ENCODE measurements around the gene ISL2.
"Not testable (repeated sequence)": the region's sequence is repeated elsewhere in the genome, so short reads cannot be mapped to it uniquely, and the experiment has no call there.

The ISL2 gene

DNA sequence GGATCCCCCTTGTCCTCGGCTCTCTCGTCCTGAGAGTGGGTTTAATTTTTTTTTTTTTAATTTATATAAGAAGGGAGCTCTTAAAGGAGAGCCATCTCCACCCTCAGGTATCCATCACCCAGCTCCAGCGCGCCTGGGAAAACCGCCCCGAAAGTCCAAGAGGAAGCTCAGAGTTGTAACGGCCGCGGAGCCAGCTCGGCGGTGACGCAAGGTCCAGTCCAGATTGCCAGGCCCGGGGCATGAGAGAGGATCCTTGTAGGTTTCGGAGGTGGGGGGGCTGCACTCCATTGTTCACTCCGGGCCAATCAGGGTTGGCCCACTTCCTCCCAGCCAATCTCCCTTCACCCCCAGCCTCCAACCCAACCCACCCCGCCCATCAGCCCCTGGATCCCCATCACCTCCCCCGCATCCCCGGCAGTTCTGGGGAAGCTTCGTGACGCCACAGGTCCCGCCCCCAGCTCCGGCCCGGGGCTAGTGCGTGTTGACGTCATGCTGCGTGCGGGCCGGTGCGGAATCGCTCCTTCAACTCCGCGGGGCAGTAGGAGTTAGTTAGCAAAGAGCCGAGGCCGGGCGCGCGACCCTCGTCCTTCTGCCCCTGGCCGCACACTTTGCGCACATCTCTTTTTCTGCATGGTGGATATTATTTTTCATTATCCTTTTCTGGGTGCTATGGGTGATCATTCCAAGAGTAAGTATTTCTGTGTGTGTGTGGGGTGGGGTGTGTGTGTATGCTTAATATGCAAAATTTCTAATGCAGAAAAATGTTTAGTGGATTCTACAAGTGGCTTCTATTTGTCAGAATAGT is at the start of gene ISL2:
ISL2 (plus strand) TSS at position 520 of the 805 bp plus-strand sequence; CDS start at position 631, 111 bp downstream.
- DNase-seq (ENCODE audit: low read depth in 2 of 2, low spot score in 1 of 2): no peak

DNA sequence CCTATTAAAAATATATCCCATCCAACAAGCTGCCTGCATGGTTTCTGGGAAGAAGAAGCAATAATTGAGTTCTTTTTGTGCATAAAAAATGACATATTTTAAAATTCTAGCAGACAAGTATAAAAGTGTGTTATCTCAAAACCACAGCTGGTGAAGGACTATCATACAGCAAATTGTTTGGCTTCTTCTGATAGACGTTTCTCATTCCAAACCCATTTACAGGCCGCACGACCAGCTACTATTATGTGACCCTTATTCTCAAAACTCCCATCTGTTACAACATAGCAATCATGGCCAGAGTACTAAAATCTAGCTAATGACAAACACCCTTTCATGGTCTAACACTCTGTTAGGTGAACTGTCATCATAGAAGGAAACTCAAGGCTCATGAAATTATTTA is 47.0 kb upstream of the ISL2 start:
- no peak for DNase-seq (ENCODE audit: low read depth in 2 of 2, low spot score in 1 of 2)

DNA sequence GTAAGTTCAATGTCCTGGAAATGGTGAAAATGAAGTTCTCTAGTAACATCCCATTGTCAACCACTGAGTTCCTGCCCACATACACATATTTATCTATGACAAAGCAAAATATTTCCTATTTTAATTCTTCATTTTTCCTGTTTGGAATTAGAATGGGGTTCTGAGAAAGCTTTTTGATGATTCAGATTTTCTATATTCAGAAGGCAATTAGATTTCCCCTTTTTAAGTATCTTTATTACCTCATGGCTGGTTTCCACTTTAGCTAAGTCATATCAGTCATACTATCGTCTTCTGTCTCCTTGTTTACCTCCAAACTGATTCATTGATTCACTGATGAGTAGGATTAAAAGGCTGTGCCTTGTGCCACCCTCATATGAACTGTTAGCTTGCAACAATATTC is 43.2 kb upstream of the ISL2 start:
- no peak for DNase-seq (ENCODE audit: low read depth in 2 of 2, low spot score in 1 of 2)

DNA sequence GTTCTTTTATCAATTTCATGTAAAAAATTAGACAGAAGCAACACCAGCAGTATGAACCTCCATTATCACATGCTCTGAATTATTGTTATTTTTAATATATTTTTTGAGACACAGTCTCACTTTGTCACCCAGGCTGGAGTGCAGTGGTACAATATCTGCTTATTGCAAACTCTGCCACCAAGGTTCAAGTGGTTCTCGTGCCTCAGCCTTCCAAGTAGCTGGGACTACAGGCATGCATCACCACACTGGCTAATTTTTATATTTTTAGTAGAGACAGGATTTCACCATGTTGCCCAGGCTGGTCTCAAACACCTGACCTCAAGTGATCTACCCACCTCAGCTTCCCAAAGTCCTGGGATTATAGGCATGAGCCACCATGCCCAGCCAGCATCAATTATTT is 42.1 kb upstream of the ISL2 start:
- DNase-seq (ENCODE audit: low read depth in 2 of 2, low spot score in 1 of 2): not testable (repeated sequence)

DNA sequence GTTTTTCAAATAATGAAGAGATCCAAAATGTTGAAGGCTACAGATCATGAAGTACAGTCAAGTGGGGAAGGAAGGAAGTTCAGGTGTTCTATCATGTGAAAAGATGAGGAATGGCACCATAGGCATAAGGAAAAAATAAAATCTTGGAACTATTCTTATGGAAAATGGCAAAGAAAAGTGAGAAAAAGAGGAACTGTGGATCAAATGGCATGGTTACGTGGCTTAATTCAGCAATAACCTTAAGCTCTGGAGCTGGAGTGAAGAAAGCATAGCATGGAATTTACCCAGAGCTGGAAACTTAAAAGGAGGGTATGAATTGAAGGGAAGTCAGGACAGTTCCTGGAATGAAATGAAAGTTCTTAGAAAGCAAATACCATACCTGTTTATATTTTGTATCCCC is 39.7 kb upstream of the ISL2 start:
- DNase-seq (ENCODE audit: low read depth in 2 of 2, low spot score in 1 of 2): no peak

DNA sequence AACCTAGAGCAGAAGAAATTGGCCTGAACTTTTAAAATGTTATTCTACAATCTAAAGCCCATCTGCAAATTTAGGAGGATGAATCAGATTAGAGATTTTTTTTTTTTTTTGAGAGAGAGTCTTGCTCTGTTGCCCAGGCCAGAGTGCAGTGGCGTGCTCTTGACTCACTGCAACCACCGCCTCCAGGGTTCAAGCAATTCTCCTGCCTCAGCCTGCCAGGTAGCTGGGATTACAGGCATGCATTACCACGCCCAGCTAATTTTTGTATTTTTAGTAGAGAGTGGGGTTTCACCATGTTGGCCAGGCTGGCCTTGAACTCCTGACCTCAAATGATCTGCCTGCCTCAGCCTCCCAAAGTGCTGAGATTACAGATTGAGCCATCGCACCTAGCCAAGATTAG is 38.6 kb upstream of the ISL2 start:
- not testable (repeated sequence) for DNase-seq (ENCODE audit: low read depth in 2 of 2, low spot score in 1 of 2)

DNA sequence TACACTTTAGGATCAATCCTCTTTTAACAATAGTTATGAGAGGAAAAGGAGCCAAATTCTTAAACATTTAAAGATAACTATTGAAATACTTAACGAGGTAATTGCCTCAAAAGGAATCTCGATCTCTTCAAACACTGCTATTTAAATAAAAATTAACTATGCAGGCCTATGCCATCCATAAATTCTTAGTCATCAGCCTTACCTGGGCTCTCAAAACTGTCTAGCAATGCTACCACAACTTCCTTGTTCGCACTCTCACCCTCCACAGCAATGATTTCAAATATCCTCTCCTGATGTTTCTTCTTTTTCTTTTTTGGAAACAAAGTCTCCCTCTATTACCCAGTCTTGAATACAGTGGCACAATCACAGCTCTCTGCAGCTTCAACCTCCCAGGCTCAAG is 37.6 kb upstream of the ISL2 start:
- DNase-seq (ENCODE audit: low read depth in 2 of 2, low spot score in 1 of 2): no peak

DNA sequence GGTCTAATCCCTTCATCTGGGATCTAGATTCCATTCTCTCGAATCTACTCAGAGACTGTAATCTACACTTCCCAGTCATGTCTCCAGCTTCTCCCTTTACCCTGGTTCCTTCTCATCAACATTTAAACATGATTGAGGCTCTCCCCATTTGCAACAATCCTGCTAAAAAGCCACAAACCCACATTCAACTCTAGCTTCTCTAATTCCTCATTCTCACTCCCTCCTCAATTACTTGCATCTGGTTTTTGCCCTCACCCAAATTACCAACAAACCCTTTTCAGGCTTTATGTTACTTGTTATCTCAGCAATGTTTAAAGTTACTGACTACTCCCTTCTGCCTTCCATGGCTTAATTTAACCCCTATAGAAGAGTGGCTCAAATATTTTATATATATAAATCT is 36.8 kb upstream of the ISL2 start:
- no peak for DNase-seq (ENCODE audit: low read depth in 2 of 2, low spot score in 1 of 2)

DNA sequence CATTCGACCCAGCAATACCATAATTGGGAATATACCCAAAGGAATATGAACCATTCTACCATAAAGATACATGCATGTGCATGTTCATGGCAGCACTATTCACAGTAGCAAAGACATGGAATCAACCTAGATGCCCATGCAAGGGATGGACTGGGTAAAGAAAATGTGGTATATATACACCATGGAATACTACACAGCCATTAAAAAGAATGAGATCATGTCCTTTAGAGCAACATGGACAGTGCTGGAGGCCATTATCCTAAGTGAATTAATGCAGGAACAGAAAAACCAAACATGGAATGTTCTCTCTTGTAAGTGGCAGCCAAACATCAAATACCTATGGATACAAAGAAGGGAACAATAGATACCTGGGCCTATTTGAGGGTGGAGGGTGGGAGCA is 32.7 kb upstream of the ISL2 start:
- no peak for DNase-seq (ENCODE audit: low read depth in 2 of 2, low spot score in 1 of 2)

DNA sequence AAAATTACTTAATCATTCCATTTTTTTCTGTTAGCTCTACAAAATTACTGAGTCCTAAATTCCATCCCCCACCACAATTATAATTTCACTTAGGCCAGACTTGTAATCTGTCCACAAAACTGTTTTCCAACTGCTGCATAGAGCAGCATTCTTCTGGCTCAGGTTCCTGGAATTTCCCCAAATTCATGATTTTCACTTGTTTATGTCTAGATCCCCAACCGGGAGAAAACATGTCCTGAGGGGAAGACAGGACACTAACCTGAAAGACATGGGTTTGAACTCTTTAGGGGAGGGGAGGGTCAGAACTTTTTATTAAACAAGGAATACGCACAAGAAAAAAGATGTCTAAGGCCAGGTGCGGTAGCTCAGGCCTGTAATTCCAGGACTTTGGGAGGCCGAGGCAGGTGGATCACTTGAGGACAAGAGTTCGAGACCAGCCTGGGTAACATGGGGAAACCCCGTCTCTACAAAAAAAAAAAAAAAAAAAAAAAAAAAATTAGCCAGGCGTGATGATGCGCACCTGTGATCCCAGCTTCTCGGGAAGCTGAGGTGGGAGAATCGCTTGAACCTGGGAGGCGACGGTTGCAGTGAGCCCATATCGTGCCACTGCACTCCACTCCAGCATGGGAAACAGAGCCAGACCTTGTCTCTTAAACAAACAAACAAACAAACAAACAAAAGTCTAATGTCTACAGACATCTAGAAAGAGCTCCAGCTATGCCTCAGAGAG is 26.8 kb upstream of the ISL2 start:
- no peak for DNase-seq (ENCODE audit: low read depth in 2 of 2, low spot score in 1 of 2)

DNA sequence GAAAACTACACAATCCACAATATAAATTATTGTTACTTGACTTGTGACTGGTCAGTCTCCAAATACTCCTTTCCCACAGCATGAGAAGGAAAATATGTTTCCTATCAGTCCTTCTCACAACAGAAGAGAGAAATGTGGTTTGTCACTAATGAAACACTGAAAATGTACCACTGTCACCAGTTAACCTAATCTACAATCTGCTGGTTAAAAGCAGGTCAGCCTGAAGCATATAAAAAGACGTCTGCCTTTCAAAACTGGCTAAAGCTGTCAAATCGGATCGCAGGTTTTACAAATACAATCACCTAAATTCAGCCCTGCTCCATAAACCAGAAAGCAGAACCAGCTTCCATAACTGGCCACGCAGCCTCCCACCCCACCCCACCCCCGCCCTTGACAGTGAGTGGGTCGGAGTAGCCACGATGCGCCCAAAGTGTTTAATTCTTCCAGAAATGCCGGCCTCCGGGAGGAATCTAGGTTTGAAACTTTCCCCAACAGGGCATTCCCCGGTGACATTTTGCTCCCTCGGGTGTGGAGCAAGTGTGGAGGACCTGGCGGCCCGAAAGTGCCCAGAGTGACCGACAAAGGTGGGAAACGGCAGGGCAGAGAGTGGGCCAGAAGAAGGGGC is 26.0 kb upstream of the ISL2 start:
- no peak for DNase-seq (ENCODE audit: low read depth in 2 of 2, low spot score in 1 of 2)

DNA sequence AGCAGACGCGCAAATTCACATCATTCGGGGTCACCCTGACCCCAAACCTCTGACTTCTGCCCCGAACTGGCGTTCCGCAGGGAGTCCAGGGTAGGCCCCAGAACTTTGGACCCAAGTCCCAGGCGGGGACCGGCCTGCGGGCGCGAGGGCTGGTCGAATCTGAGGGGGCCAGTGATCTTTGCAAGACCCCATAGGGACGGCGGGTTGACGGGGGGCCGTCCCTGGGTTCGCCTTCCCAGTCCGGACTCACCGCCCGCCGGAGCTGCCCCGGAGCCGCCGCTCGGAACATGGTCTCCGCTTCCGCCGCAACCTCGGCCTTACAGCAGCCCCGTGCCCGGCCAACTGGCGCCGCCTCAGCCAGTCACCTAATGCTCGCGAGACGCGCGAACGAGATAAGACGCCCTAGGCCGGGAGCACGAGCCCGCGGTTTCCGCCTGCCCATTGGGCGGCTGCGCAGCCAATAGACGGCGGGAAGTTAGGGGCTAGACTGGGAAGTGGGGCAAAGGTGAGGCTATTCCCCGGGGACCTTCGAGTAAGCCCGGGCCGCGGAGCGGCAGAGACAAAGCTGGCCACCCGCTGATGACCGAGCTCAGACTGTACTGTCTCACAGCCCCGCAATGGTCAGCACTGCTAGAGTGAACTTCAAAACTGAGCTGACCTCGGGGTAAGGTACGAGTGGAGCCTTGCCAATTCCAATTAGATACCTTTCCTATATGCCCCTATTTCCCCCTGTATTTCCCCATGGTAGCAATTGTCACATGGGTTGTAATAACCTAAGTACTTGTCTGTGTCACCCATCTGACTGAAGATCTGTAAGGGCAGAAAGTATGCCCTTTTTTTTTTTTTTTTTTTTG is 25.2 kb upstream of the ISL2 start, which contains the start of gene ETFA:
ETFA (minus strand) TSS at position 370 of the 854 bp plus-strand sequence; CDS start at position 289, 81 bp downstream.
- peak; percentile 75 to 76 for DNase-seq (ENCODE audit: low read depth in 2 of 2, low spot score in 1 of 2)

DNA sequence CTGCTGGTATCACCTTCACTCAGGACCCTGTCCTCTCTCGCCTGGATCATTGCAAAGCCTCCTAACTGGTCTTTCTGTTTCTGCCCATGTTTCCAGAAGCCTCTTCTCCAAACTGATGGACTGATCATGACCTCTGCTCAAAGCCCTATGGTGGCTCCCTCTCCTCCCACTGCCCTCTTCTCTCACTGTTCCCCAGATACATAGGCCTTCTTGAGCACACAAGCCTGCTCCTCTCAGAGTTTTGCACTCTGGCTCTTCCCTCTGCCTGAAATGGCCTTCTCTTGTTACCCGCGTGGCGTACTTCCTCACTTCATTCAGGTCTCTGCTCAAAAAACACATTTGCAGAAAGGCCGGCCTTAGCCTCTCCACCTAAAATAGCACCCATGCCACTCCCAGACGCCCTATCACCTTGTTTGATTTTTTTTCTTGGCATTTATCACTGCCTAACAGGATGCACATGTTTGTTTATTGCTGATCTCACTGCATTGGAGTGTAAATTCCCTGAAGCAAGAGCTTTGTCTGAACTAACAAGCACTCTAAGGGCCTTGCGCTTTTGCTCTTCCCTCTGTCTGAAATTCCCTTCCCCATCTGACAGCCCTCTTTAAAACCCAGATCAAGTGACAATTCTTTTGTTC is 23.9 kb upstream of the ISL2 start:
- no peak for DNase-seq (ENCODE audit: low read depth in 2 of 2, low spot score in 1 of 2)

DNA sequence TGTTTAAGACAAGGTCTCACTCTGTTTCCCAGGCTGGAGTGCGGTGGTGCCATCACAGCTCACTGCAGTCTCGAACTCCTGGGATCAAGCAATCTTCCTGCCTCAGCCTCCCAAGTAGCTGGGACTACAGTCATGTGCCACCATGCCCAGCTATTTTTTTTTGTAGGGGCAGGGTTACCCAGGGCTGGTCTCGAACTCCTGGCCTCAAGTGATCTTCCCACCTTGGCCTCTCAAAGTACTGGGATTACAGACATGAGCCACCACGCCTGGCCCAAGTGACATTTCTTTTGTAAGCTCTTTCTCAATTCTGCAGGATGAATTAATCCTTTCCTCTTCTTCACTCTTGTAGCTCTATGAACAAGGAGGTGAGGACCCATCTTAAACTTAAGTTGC is 23.4 kb upstream of the ISL2 start:
- DNase-seq (ENCODE audit: low read depth in 2 of 2, low spot score in 1 of 2): not testable (repeated sequence)

DNA sequence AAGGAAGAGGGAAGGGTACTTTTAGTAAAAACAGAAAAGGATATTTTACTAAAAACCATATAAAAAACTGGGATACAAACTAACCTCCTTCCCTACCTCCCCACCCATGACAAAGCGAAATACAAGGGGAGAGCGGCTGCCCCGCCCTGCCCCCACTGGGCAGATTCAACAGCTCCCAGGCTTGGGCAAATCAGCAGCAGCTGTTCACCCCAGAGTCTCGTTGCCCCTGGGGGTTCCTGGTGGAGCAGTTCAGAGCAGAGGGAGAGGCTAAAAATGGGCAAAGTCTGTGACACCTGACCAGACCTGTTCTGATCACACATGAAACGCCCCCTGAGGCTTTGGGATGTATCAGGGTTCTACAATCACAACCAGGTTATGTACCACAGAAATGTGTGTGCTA is 22.8 kb upstream of the ISL2 start:
- DNase-seq (ENCODE audit: low read depth in 2 of 2, low spot score in 1 of 2): no peak

DNA sequence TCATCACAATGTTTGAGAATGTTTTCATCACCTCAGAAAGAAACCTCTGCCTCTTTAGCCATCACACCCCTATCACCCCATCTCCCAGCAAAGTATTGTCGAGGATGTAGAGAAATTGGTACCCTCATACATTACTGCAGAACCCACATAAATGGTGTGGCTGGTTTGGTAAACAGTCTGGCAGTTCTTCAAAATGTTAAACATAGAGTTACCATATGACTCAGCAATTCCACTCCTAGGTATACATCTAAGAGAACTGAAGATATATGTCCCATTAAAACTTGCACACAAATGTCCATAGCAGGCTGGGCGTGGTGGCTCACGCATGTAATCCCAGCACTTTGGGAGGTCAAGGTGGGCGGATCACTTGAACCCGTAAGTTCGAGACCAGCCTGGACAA is 16.6 kb upstream of the ISL2 start:
- no peak for DNase-seq (ENCODE audit: low read depth in 2 of 2, low spot score in 1 of 2)

DNA sequence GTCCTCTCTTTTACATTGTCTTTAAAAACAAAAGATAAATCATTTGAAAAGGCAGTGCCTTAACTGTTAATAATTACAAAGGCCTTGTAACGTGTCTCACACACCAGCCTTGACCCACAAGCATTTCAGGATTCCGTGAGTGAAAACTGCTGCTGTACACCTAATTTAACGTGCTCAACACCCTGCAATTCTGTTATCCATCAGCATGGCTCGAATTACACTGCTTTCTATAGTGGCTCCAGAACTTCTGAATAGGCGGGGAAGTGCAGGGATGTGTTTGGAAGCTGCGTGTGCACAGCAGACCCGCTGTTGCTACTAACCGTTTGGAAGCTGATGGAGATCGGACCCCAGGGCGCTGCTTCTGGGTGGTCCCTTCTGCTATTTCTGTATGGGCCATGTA is 15.4 kb upstream of the ISL2 start:
- DNase-seq (ENCODE audit: low read depth in 2 of 2, low spot score in 1 of 2): no peak

DNA sequence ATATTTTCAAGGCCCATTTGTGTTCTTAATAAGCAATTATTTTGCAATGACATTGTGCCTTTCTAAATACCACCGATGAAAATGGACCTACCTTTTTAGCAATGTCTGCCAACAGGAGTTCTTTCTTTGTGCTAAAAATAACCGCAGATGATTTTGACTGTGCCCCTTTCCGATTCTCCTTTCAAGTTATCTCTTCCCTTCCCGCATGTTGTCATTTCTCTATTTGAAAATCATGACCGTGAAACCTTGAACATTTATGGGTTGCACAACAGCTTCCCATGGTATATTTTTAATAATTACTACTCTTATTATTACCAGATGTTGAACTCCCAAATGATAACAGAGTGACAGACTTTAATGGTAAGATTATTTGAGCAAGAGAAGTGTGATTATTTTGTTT is 15.0 kb upstream of the ISL2 start:
- DNase-seq (ENCODE audit: low read depth in 2 of 2, low spot score in 1 of 2): no peak

DNA sequence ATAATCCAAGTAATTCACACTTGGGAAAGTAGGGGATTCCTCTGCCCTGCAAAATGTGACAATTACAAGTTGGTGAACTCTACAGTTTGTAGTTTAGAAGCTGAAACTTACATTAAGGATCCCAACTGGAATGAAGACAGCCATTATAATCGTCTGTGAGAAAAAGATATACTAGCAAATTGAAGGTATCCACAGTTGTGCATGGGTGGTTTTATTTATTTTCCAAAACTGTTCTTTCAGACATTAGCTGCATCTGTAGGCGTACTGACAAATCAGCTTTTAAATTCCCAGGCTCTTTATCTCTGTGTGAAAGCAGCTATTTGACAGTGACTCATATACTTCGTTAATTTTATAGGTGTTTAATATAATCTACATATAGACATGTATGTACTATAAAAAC is 12.5 kb upstream of the ISL2 start:
- DNase-seq (ENCODE audit: low read depth in 2 of 2, low spot score in 1 of 2): no peak

DNA sequence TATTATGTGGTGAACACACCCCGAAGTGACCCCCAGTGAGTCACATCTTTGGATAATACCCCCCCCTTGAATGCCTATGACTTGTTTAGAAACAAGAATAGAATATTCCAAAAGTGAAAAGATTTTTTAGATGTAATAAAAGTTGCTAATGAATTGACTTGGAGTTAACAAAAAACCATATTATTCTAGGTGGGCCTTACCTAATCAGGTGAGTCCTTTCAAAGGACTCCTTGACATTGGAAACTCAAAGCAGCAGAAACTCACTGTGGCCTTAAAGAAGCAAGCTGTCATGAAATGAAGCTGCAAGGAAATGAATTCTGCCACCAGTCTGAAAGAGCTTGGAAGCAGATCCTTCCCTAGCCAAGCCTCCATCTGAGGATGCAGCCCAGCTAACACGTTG is 10.9 kb upstream of the ISL2 start:
- DNase-seq (ENCODE audit: low read depth in 2 of 2, low spot score in 1 of 2): no peak
